Mesenchymal stem cell (in vitro differentiated cells and primary cell): ENCODE data around the gene HEPN1.
A peak's percentile ranks its signal among the peaks of the same experiment; 100 is the strongest.
"Not testable (repeated sequence)": the region's sequence is repeated elsewhere in the genome, so short reads cannot be mapped to it uniquely, and the experiment has no call there.

Experiments
- DNase-seq: peaks from one replicate; pipeline ENCODE4 v3.0.0-alpha.2; 2013
- H2AFZ ChIP-seq: one replicate; pipeline ENCODE4 v1.6.1; 2013; ENCODE audit warnings: low read depth, mild to moderate bottlenecking, control low read depth, inconsistent platforms, low read length, moderate library complexity
- H2AK5ac ChIP-seq: 2 replicates; pipeline ENCODE4 v1.6.1; 2013; ENCODE audit warnings: low read length, moderate library complexity, mild to moderate bottlenecking, inconsistent platforms; ENCODE audit not compliant: severe bottlenecking
- H2BK120ac ChIP-seq: one replicate; pipeline ENCODE4 v1.6.1; 2013; ENCODE audit warnings: low read depth, mild to moderate bottlenecking, inconsistent platforms, low read length, moderate library complexity
- H2BK12ac ChIP-seq, 2 experiments: one replicate each; pipeline ENCODE4 v1.6.1; 2013; ENCODE audit warnings: inconsistent platforms in 2 of 2, low read length in 2 of 2, mild to moderate bottlenecking in 2 of 2, moderate library complexity in 2 of 2, control low read depth in 1 of 2
- H2BK15ac ChIP-seq: one replicate; pipeline ENCODE4 v1.6.1; 2013; ENCODE audit warnings: mild to moderate bottlenecking, low read depth, inconsistent platforms; ENCODE audit not compliant: poor library complexity, severe bottlenecking
- H2BK5ac ChIP-seq: 2 replicates; pipeline ENCODE4 v1.6.1; 2013; ENCODE audit warnings: low read depth, mild to moderate bottlenecking, low read length, control low read depth, inconsistent platforms; ENCODE audit not compliant: poor library complexity, severe bottlenecking
- H3K14ac ChIP-seq, 2 experiments: one replicate each; pipeline ENCODE4 v1.6.1; 2013; ENCODE audit warnings: inconsistent platforms in 2 of 2, low read length in 2 of 2, control low read depth in 1 of 2, mild to moderate bottlenecking in 1 of 2, moderate library complexity in 1 of 2
- H3K18ac ChIP-seq, 2 experiments: one replicate each; pipeline ENCODE4 v1.6.1; 2013; ENCODE audit warnings: inconsistent platforms in 2 of 2, low read length in 2 of 2, control low read depth in 1 of 2, low read depth in 1 of 2, mild to moderate bottlenecking in 1 of 2
- H3K23ac ChIP-seq, 2 experiments: one replicate each; pipeline ENCODE4 v1.6.1; 2013; ENCODE audit warnings: inconsistent platforms in 2 of 2, low read length in 2 of 2, mild to moderate bottlenecking in 2 of 2, moderate library complexity in 2 of 2, control low read depth in 1 of 2
- H3K27ac ChIP-seq: 2 replicates; pipeline ENCODE4 v1.5.1; 2013; ENCODE audit warnings: mild to moderate bottlenecking, moderate library complexity, low read length, control low read depth, inconsistent platforms; ENCODE audit not compliant: poor library complexity, severe bottlenecking
- H3K27me3 ChIP-seq, 2 experiments: 2 replicates each; pipeline versions ENCODE4 v1.6.1 to v1.7.0; 2013; ENCODE audit warnings: low read length in 2 of 2, mild to moderate bottlenecking in 2 of 2, moderate library complexity in 2 of 2, control low read depth in 1 of 2, inconsistent platforms in 1 of 2; ENCODE audit not compliant: control insufficient read depth in 1 of 2, insufficient read depth in 1 of 2
- H3K36me3 ChIP-seq, 2 experiments: 2 replicates each; pipeline versions ENCODE4 v1.6.1 to v1.7.0; 2013; ENCODE audit warnings: low read length in 2 of 2, control low read depth in 1 of 2, inconsistent platforms in 1 of 2, low read depth in 1 of 2, mild to moderate bottlenecking in 1 of 2; ENCODE audit not compliant: insufficient read depth in 2 of 2, control insufficient read depth in 1 of 2
- H3K4ac ChIP-seq, 2 experiments: one replicate each; pipeline ENCODE4 v1.6.1; 2013; ENCODE audit warnings: inconsistent platforms in 2 of 2, low read length in 2 of 2, mild to moderate bottlenecking in 2 of 2, moderate library complexity in 2 of 2, control low read depth in 1 of 2, low read depth in 1 of 2
- H3K4me1 ChIP-seq: 2 replicates; pipeline ENCODE4 v1.6.1; 2013; ENCODE audit warnings: low read depth, low read length, control low read depth; ENCODE audit not compliant: control insufficient read depth, insufficient read depth
- H3K4me2 ChIP-seq: 2 replicates; pipeline ENCODE4 v1.6.1; 2013; ENCODE audit warnings: low read length, mild to moderate bottlenecking, inconsistent platforms; ENCODE audit not compliant: poor library complexity, severe bottlenecking
- H3K4me3 ChIP-seq, 2 experiments: 2 replicates each; pipeline versions ENCODE4 v1.5.1 to v1.7.0; 2013; ENCODE audit warnings: low read length in 2 of 2, mild to moderate bottlenecking in 2 of 2, control low read depth in 1 of 2, low read depth in 1 of 2; ENCODE audit not compliant: insufficient read depth in 1 of 2
- H3K79me1 ChIP-seq: replicated peaks from 2 replicates; pipeline ENCODE4 v1.6.1; 2013; ENCODE audit warnings: mild to moderate bottlenecking, control low read depth, low read length, inconsistent platforms; ENCODE audit not compliant: poor library complexity, severe bottlenecking
- H3K9ac ChIP-seq: 2 replicates; pipeline ENCODE4 v1.7.0; 2013; ENCODE audit warnings: mild to moderate bottlenecking, low read length, moderate library complexity
- H3K9me3 ChIP-seq: 2 replicates; pipeline ENCODE4 v1.7.0; 2013; ENCODE audit warnings: mild to moderate bottlenecking, low read length; ENCODE audit not compliant: control insufficient read depth
- H4K8ac ChIP-seq: one replicate; pipeline ENCODE4 v1.6.1; 2013; ENCODE audit warnings: inconsistent platforms, mild to moderate bottlenecking, low read length, moderate library complexity
- H4K91ac ChIP-seq: one replicate; pipeline ENCODE4 v1.6.1; 2013; ENCODE audit warnings: mild to moderate bottlenecking, low read length, inconsistent platforms
- whole genome bisulfite sequencing: methylation state at CpG from one replicate; pipeline ENCODE4 v1.1.7; 2013; ENCODE audit warnings: mixed read lengths; 5-methylcytosine and 5-hydroxymethylcytosine counted together

Gene HEPN1

DNA sequence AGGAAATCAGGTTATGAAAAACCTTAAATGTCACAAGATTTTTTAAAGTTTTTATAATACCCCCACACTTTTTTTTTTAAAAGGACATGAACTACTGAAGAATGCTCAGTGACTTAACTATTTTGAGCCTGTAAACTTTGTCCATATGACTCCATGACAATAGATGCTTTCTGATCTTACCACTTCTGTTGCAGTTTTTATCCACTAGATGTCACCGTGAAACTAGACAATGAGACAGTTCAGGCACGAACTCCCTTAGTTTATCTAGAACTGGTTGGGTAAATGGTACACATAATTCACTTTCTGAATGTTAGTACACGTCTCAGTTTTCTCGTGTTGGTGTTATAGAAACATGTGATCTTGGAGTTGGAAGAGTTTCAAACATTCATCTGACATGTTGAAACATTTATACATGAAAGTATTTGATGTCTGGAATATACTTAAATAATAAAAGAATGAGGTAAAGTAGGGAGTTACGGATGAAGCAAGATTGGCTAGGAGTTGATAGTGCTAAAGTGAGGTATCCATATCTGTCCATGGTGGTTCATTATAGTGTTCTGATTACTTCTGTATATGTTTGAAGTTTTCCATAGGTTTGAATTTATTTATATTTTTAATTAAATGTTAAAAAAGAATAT lies 43.0 kb downstream of the HEPN1 start:
- no peak overlapping the region for H3K4me3 ChIP-seq
- DNase-seq = peak; percentile 85
- H3K18ac ChIP-seq = no peak overlapping the region
- H2AK5ac ChIP-seq = no peak overlapping the region
- H2AFZ ChIP-seq = no peak overlapping the region
- H3K14ac ChIP-seq = no peak overlapping the region
- no peak overlapping the region for H3K27ac ChIP-seq
- no peaks in the 10 kb centered on the region for H3K36me3 ChIP-seq
- no peak overlapping the region for H2BK120ac ChIP-seq
- H3K23ac ChIP-seq = no peak overlapping the region
- H3K4me2 ChIP-seq = no peak overlapping the region
- no peak overlapping the region for H2BK12ac ChIP-seq
- 24% methylated on average over 5 of the region's 5 CpGs for WGBS
- H3K4ac ChIP-seq = no peak overlapping the region
- no peak overlapping the region for H4K91ac ChIP-seq
- H3K9me3 ChIP-seq = no peaks in the 10 kb centered on the region
- H4K8ac ChIP-seq = no peak overlapping the region
- no peak overlapping the region for H2BK15ac ChIP-seq
- no peak overlapping the region for H3K9ac ChIP-seq
- H3K27me3 ChIP-seq = no peaks in the 10 kb centered on the region
- no peaks in the 10 kb centered on the region for H3K4me1 ChIP-seq
- no peaks in the 10 kb centered on the region for H3K79me1 ChIP-seq
- no peak overlapping the region for H2BK5ac ChIP-seq

DNA sequence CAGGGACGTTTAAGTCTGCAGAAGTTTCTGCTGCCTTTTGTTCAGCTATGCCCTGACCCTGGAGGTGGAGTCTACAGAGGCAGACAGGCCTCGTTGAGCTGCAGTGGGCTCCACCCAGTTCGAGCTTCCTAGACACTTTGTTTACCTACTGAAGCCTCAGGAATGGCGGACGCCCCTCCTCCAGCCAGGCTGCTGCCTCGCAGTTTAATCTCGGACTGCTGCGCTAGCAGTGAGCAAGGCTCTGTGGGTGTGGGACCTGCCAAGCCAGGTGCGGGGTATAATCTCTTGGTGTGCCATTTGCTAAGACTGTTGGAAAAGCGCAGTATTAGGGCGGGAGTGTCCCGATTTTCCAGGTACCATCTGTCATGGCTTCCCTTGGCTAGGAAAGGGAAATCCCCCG lies 49.1 kb downstream of the HEPN1 start:
- not testable (repeated sequence) for H2BK12ac ChIP-seq, H3K9me3 ChIP-seq, H3K23ac ChIP-seq, H3K79me1 ChIP-seq, H3K27ac ChIP-seq, H3K36me3 ChIP-seq, DNase-seq, H2AFZ ChIP-seq, H3K4ac ChIP-seq, H3K4me3 ChIP-seq, H3K14ac ChIP-seq, H4K8ac ChIP-seq, H3K18ac ChIP-seq, H2BK15ac ChIP-seq, H2AK5ac ChIP-seq, H3K9ac ChIP-seq, H3K4me2 ChIP-seq, H3K27me3 ChIP-seq, H4K91ac ChIP-seq, H3K4me1 ChIP-seq, H2BK120ac ChIP-seq, H2BK5ac ChIP-seq
- WGBS = 90% methylated on average over 13 of the region's 13 CpGs
